Prostate gland (tissue), 2 donors: ENCODE results near the gene WBP2NL.

Experiments
- CTCF ChIP-seq, 4 experiments: fragments of 200-600 bp in 2 of 4; fragments of 450-650 bp in 2 of 4; sonication (generic) in 2 of 4; IDR thresholded peaks; 1 replicate in 3 of 4; 2 replicates in 1 of 4; pipeline ENCODE4 v1.5.1; 2016 to 2019; ENCODE audit warnings: antibody characterized with exemption in 4 of 4, mild to moderate bottlenecking in 2 of 4, moderate library complexity in 2 of 4
- POLR2A ChIP-seq: fragments of 450-650 bp; IDR thresholded peaks from one replicate; pipeline ENCODE4 v1.6.1; 2016; ENCODE audit warnings: antibody characterized with exemption, mild to moderate bottlenecking

DNA sequence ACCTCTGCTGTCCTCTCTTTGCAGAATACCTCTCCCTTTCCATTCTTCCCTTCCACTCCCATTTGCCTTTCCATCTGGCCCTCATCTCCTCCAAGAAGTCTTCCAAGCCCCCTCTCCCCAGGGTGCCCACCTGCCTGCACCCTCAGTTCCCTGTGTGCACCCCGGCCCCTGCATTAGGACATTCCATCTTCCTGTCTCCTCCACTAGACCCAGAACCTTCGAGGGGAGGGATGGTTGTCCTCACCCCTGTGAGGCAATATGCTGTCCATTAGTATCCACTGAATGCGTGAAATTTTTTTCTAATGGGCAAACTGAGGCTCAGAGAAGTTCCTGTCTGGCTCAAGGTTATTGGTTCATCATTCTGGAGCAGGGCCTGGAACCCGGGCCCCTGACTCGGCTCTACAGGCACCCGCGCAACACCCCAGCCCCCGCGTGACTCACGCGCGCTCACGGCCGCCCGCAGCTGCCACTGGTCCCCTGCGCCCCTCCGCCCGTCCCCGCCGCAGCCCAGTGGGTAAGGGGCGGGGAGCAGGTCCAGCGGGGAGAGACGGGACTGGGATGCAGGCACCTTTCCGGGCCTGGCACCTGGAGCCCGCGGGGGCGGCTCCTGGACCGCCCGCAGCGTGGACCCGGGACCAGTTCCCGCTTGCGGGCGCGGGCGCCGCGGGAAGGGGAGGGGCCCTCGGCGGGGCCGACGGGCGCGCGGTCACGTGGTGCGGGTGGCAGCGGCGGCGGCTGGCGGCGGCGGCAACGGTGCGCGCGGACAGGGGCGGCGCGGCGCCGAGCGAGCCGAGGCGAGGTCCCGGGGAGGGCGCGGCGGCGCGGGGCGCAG lies 22.3 kb upstream of the WBP2NL start:
- TF ChIP-seq POLR2A: no peak
- no peak for TF ChIP-seq CTCF (IDR thresholded peaks at IDR 0.05)
